Erythroblast (primary cell): ENCODE measurements around the gene B3GNT3.
A peak's percentile ranks its signal among the peaks of the same experiment; 100 is the strongest.

Experiments used
- DNase-seq, 2 experiments: peaks; one replicate each; lab custom pipeline; 2025; lab: John Stamatoyannopoulos, UW
- GATA1 ChIP-seq: IDR thresholded peaks from 2 replicates; pipeline ENCODE4 v1.6.1; 2011; ENCODE audit warnings: low read depth, mild to moderate bottlenecking, control low read depth, low read length, moderate library complexity
- POLR2A ChIP-seq: IDR thresholded peaks from 2 replicates; pipeline ENCODE4 v1.6.1; 2011; ENCODE audit warnings: mild to moderate bottlenecking, low read length

Gene B3GNT3

GRCh38 chr19:17794731-17795494 lies at the start of gene B3GNT3:
Gene B3GNT3, plus strand, starts transcription at chr19:17795138. Its CDS starts 12,670 bp downstream, at chr19:17807808.
- TF ChIP-seq POLR2A (no peak), GATA1 (no peak)
- peak in 1 of 2 experiments; percentile 42 for DNase-seq

GRCh38 chr19:17747205-17748098 lies 47.5 kb upstream of the B3GNT3 start:
- TF ChIP-seq POLR2A, result no peak
- TF ChIP-seq GATA1, result no peak
- DNase-seq, result peak; percentile 96 to 97

- no peak for DNase-seq
- TF ChIP-seq GATA1 (no peak), POLR2A (no peak)
Observed at GRCh38 chr19:17748884-17749638, 45.9 kb upstream of the B3GNT3 start.

GRCh38 chr19:17749912-17750317 lies 45.0 kb upstream of the B3GNT3 start:
- no peak for TF ChIP-seq POLR2A
- TF ChIP-seq GATA1, result no peak
- DNase-seq, result no peak

GRCh38 chr19:17751103-17751911 lies 43.6 kb upstream of the B3GNT3 start, which contains the start of gene FCHO1:
Gene FCHO1, plus strand, starts transcription at chr19:17751477. Its CDS starts 3,688 bp downstream, at chr19:17755165.
- TF ChIP-seq GATA1 (no peak), POLR2A (peak; percentile 57)
- peak in 1 of 2 experiments; percentile 25 for DNase-seq

- no peak for TF ChIP-seq POLR2A
- TF ChIP-seq GATA1, result no peak
- no peak for DNase-seq
Observed at GRCh38 chr19:17751912-17752273, 43.0 kb upstream of the B3GNT3 start.

GRCh38 chr19:17752865-17753639 lies 41.9 kb upstream of the B3GNT3 start:
- DNase-seq, result no peak
- no peak for TF ChIP-seq POLR2A
- TF ChIP-seq GATA1, result no peak

- TF ChIP-seq GATA1, result no peak
- TF ChIP-seq POLR2A, result no peak
Observed at GRCh38 chr19:17753976-17754375, 41.0 kb upstream of the B3GNT3 start.

GRCh38 chr19:17754634-17755442 lies 40.1 kb upstream of the B3GNT3 start:
- TF ChIP-seq GATA1 (no peak), POLR2A (no peak)
- DNase-seq, result no peak

More at GRCh38 chr19:17753976-17754375, 41.0 kb upstream of the B3GNT3 start:
- no peak for DNase-seq

- DNase-seq, result no peak
- TF ChIP-seq POLR2A (no peak), GATA1 (no peak)
Observed at GRCh38 chr19:17755443-17755890, 39.5 kb upstream of the B3GNT3 start.

GRCh38 chr19:17755977-17756670 lies 38.8 kb upstream of the B3GNT3 start:
- peak in 1 of 2 experiments; percentile 31 for DNase-seq
- TF ChIP-seq GATA1 (no peak), POLR2A (no peak)
